K562 (cell line): ENCODE results near the gene IMMP2L. TPM values are rescaled to one million over a fixed set of nuclear protein-coding genes. Genes with fewer than 3 reads are reported as not detected.

ENCODE experiments used
- BRD4 ChIP-seq: fragments of 200-600 bp; sonication (generic); IDR thresholded peaks from 2 replicates; pipeline ENCODE4 v1.6.1; 2017; ENCODE audit warnings: inconsistent platforms
- DMBX1 ChIP-seq: fragments of 250-450 bp; sonication (Bioruptor Pico); IDR thresholded peaks from 2 replicates; pipeline ENCODE4 v1.8.0; 2022; ENCODE audit warnings: inconsistent platforms, mild to moderate bottlenecking, moderate library complexity, borderline replicate concordance
- E2F1 ChIP-seq: sonication (generic); formaldehyde crosslinking; IDR thresholded peaks from 2 replicates; pipeline ENCODE4 v1.8.1; 2023; ENCODE audit warnings: mild to moderate bottlenecking, missing genetic modification reagents, moderate library complexity
- ELF1 ChIP-seq: fragments of 200-800 bp; sonication (Bioruptor generic); IDR thresholded peaks from 2 replicates; pipeline ENCODE4 v1.6.1; 2016; ENCODE audit warnings: missing genetic modification characterization, missing compliant biosample characterization
- FOSL1 ChIP-seq: fragments of 200-800 bp; sonication (Bioruptor generic); conservative IDR thresholded peaks from 2 replicates; pipeline ENCODE4 v1.6.1; 2016; ENCODE audit warnings: missing genetic modification characterization, missing compliant biosample characterization
- FOXA1 ChIP-seq: fragments of 450-650 bp; IDR thresholded peaks from 2 replicates; pipeline ENCODE4 v1.6.1; 2016; ENCODE audit warnings: mild to moderate bottlenecking, borderline replicate concordance
- FOXJ2 ChIP-seq: fragments of 200-800 bp; sonication (Bioruptor generic); IDR thresholded peaks from 2 replicates; pipeline ENCODE4 v1.6.1; 2016; ENCODE audit warnings: missing genetic modification characterization, missing compliant biosample characterization
- GTF2E2 ChIP-seq: fragments of 200-800 bp; sonication (Bioruptor generic); IDR thresholded peaks from 2 replicates; pipeline ENCODE4 v1.6.1; 2016; ENCODE audit warnings: missing genetic modification characterization, missing compliant biosample characterization
- HEY1 ChIP-seq: fragments of 250-450 bp; sonication (Bioruptor Pico); IDR thresholded peaks from 2 replicates; pipeline ENCODE4 v1.5.0; 2020; ENCODE audit warnings: mild to moderate bottlenecking, moderate library complexity, borderline replicate concordance
- JUN ChIP-seq, 2 experiments: sonication (generic) in 1 of 2; formaldehyde crosslinking in 1 of 2; IDR thresholded peaks; 2 replicates each; pipeline versions ENCODE4 v1.6.1 to v1.8.0; 2012 to 2022; ENCODE audit warnings: borderline replicate concordance in 2 of 2, mild to moderate bottlenecking in 2 of 2, improper control_type of control experiment in 1 of 2, low read depth in 1 of 2, low read length in 1 of 2, missing genetic modification reagents in 1 of 2
- NELFE ChIP-seq: IDR thresholded peaks from 2 replicates; pipeline ENCODE4 v1.6.1; 2011; ENCODE audit warnings: mild to moderate bottlenecking; ENCODE audit not compliant: insufficient read depth, insufficient read length
- NFE2 ChIP-seq: IDR thresholded peaks from 2 replicates; pipeline ENCODE4 v1.6.1; 2014; ENCODE audit warnings: antibody characterized with exemption, low read depth
- NFIX ChIP-seq: fragments of 250-450 bp; sonication (Bioruptor Pico); IDR thresholded peaks from 2 replicates; pipeline ENCODE4 v1.4.0; 2020; ENCODE audit warnings: low read depth, mild to moderate bottlenecking, moderate library complexity
- PTRF ChIP-seq: fragments of 450-650 bp; IDR thresholded peaks from 2 replicates; pipeline ENCODE4 v1.6.1; 2016; ENCODE audit warnings: mild to moderate bottlenecking, missing genetic modification characterization, missing compliant biosample characterization
- PYGO2 ChIP-seq: fragments of 450-650 bp; IDR thresholded peaks from 2 replicates; pipeline ENCODE4 v1.6.1; 2016; ENCODE audit warnings: mild to moderate bottlenecking, missing genetic modification characterization, moderate library complexity, missing compliant biosample characterization
- RNF2 ChIP-seq: sonication (generic); IDR thresholded peaks from 2 replicates; pipeline ENCODE4 v1.6.1; 2016
- RUNX1 ChIP-seq: sonication (generic); IDR thresholded peaks from 2 replicates; pipeline ENCODE4 v1.6.1; 2016; ENCODE audit warnings: antibody characterized with exemption, low read depth
- SP1 ChIP-seq: sonication (generic); formaldehyde crosslinking; IDR thresholded peaks from 2 replicates; pipeline ENCODE4 v1.8.1; 2022; ENCODE audit warnings: mild to moderate bottlenecking, missing genetic modification reagents
- STAT6 ChIP-seq: sonication (generic); formaldehyde crosslinking; IDR thresholded peaks from 2 replicates; pipeline ENCODE4 v1.8.1; 2023; ENCODE audit warnings: mild to moderate bottlenecking, missing genetic modification reagents
- U2AF1 ChIP-seq: fragments of 200-400 bp; formaldehyde crosslinking; optimal IDR thresholded peaks from 2 replicates; pipeline ENCODE3; 2017; ENCODE audit warnings: mild to moderate bottlenecking, low read depth, low read length, moderate library complexity
- XRCC5 ChIP-seq: fragments of 200-400 bp; formaldehyde crosslinking; IDR thresholded peaks from 2 replicates; pipeline ENCODE4 v1.6.1; 2017; ENCODE audit warnings: low read depth, mild to moderate bottlenecking, low read length
- ZBTB43 ChIP-seq: sonication (generic); formaldehyde crosslinking; IDR thresholded peaks from 2 replicates; pipeline ENCODE4 v1.8.0; 2023; ENCODE audit warnings: mild to moderate bottlenecking, missing genetic modification reagents
- ZNF3 ChIP-seq: fragments of 250-450 bp; sonication (Bioruptor Pico); IDR thresholded peaks from 2 replicates; pipeline ENCODE4 v1.5.0; 2021; ENCODE audit warnings: mild to moderate bottlenecking, moderate library complexity
- ZNF445 ChIP-seq: fragments of 250-450 bp; sonication (Bioruptor Pico); IDR thresholded peaks from 2 replicates; pipeline ENCODE4 v1.4.0; 2020; ENCODE audit warnings: low read depth, mild to moderate bottlenecking, moderate library complexity
- polyA plus RNA-seq, 8 experiments: library from polyadenylated mRNA; depleted of rRNA in 4 of 8; stranded (reverse) in 5 of 8; unstranded in 3 of 8; fragments of >200 nt; fragmentation: Nextera tagmentation in 2 of 8; fragmentation: Illumina TruSeq in 1 of 8; extraction: Ambion mirVana in 2 of 8; extraction: Trizol in 1 of 8; gene quantifications; 2 replicates each; pipeline versions ENCODE4 v1.2.1 to v1.2.3, GENCODE V29; 2011 to 2014; ENCODE audit warnings: inconsistent platforms in 1 of 8, missing spikeins in 1 of 8
- total RNA-seq, 7 experiments: library from RNA; depleted of rRNA in 6 of 7; stranded (reverse); fragments of >200 nt in 6 of 7; fragmentation: Illumina TruSeq in 2 of 7; extraction: Trizol in 2 of 7; gene quantifications; 2 replicates each; pipeline versions ENCODE4 v1.2.1 to v1.2.3, GENCODE V29; 2011 to 2021; ENCODE audit warnings: low replicate concordance in 1 of 7

IMMP2L gene
- total and polyA plus RNA-seq, 9 of the 15 experiments (the other 6 are each of a cell fraction or from before 2014, with no cell fraction given) = 29.7 to 116 (median 53.0) TPM

GRCh38 chr7:111561904-111562732, at the start of gene IMMP2L (continued):
- TF ChIP-seq ZNF445 = 0 out of 2 replicates have a peak, but pooled peaks have one; percentile 4
- TF ChIP-seq GTF2E2 = peak; percentile 78; the same call in 1 of the 2 replicates
- TF ChIP-seq DMBX1 (CRISPR knock-in tag) = peak; percentile 81
- peak; percentile 85 for TF ChIP-seq BRD4
- no peak for TF ChIP-seq FOXA1
- peak; percentile 35; the same call in 1 of the 2 replicates for TF ChIP-seq STAT6 (CRISPR knock-in tag)
- TF ChIP-seq ELF1 (tag) = no peak; the same call in 1 of the 2 replicates
- no peak for TF ChIP-seq NFE2
- TF ChIP-seq HEY1 (CRISPR knock-in tag) = no peak
- TF ChIP-seq PTRF = no peak
- TF ChIP-seq ZBTB43 (CRISPR knock-in tag) = 0 out of 2 replicates have a peak, but pooled peaks have one; percentile 68
- TF ChIP-seq NELFE = no peak
- 0 out of 2 replicates have a peak, but pooled peaks have one; percentile 75 for TF ChIP-seq FOXJ2 (tag)
- peak; percentile 89 for TF ChIP-seq XRCC5
- no peak; the same call in none of the 2 replicates for TF ChIP-seq JUN (IDR thresholded peaks at IDR 0.05; ENCODE audit: borderline replicate concordance, low read depth, low read length)
- TF ChIP-seq JUN (CRISPR knock-in tag; IDR thresholded peaks at IDR 0.05; ENCODE audit: borderline replicate concordance) = no peak; the same call in 1 of the 2 replicates
- no peak for TF ChIP-seq PYGO2 (tag)
- TF ChIP-seq RNF2 = peak; percentile 57; the same call in 1 of the 2 replicates
- no peak for TF ChIP-seq NFIX (CRISPR knock-in tag)
- TF ChIP-seq SP1 (CRISPR knock-in tag) = peak; percentile 83
- peak; percentile 86 for TF ChIP-seq E2F1
- TF ChIP-seq ZNF3 = no peak
- TF ChIP-seq FOSL1 (tag) = no peak
- no peak for TF ChIP-seq RUNX1
- TF ChIP-seq U2AF1 = peak; percentile 92
